Ectodermal cell (in vitro differentiated cells): ENCODE results near the gene MEDAG.

Experiments used
- H3K27ac ChIP-seq: 2 replicates; pipeline ENCODE4 v1.7.0; 2013; ENCODE audit warnings: mild to moderate bottlenecking, low read depth, low read length; ENCODE audit not compliant: insufficient read depth, poor library complexity, severe bottlenecking
- H3K27me3 ChIP-seq: 2 replicates; pipeline ENCODE4 v1.7.0; 2013; ENCODE audit warnings: mild to moderate bottlenecking, low read length; ENCODE audit not compliant: insufficient read depth, control insufficient read depth, poor library complexity, severe bottlenecking
- H3K36me3 ChIP-seq: one replicate; pipeline ENCODE4 v1.7.0; 2013; ENCODE audit warnings: low read length; ENCODE audit not compliant: control insufficient read depth, insufficient read depth
- H3K4me1 ChIP-seq: one replicate; pipeline ENCODE4 v1.7.0; 2013; ENCODE audit warnings: low read length; ENCODE audit not compliant: control insufficient read depth, insufficient read depth
- H3K4me3 ChIP-seq: 2 replicates; pipeline ENCODE4 v1.7.0; 2013; ENCODE audit warnings: low read depth, low read length, control low read depth; ENCODE audit not compliant: insufficient read depth
- H3K9me3 ChIP-seq: 2 replicates; pipeline ENCODE4 v1.7.0; 2013; ENCODE audit warnings: mild to moderate bottlenecking, low read length, moderate library complexity; ENCODE audit not compliant: control insufficient read depth
- WGBS, 2 experiments: methylation state at CpG; one replicate each; pipeline ENCODE4 v1.1.7; 2013; ENCODE audit warnings: missing lambda C conversion rate in 2 of 2; 5-methylcytosine and 5-hydroxymethylcytosine counted together

MEDAG gene

GRCh38 chr13:30906411-30907051 is 460 bp downstream of the MEDAG start:
- Histone ChIP-seq H3K4me3 (peak overlapping the region; percentile 33), H3K27ac (no peak overlapping the region), H3K36me3 (no peaks in the 10 kb centered on the region), H3K4me1 (peaks cover 5% of the 10 kb centered on the region), H3K9me3 (no peaks in the 10 kb centered on the region), H3K27me3 (peaks cover 50% of the 10 kb centered on the region)
- 14 to 17% methylated on average over 60 of the region's 60 CpGs for WGBS, 2 experiments

DNA sequence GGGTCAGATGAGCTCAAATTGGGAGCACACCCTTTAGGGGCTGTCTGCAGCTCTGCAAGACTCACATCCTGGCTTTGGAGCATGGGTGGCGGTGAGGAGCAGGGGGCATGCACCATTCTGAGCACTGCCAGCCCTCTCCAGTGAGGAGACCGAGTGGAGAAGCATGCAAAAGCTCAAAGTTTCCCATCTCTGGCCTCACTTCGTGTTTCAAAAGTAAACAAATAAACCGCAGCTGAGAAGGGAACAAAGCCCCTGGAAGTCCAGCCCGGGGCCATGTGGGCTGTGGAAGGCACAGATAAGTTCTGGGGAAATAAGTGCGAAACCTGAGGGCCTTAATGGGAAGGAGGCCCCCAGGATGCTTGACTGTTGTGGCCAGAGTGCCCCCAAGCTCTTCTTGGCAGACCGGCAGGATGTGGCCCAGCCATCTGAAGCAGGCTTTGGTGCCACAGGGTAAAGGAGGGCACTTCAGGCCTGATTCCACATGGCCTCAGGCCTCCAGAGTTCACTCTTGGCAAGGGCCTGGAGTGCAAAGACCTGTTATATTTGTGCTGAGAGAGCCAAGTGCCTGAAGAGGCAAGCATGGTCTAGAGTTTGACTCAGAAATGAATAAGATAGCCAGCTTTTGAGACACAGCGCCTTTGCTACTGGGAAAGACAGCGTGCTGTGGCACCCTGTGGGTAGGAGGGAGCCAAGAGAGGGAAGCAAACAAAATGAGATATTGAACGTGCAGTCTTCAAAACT is 1.2 kb downstream of the MEDAG start:
- 84 to 87% methylated on average over 10 of the region's 10 CpGs for WGBS, 2 experiments
- H3K36me3 ChIP-seq, result no peaks in the 10 kb centered on the region
- H3K4me1 ChIP-seq, result peaks cover 5% of the 10 kb centered on the region
- H3K9me3 ChIP-seq, result no peaks in the 10 kb centered on the region
- no peak overlapping the region for H3K4me3 ChIP-seq
- no peak overlapping the region for H3K27ac ChIP-seq
- H3K27me3 ChIP-seq, result peaks cover 50% of the 10 kb centered on the region

DNA sequence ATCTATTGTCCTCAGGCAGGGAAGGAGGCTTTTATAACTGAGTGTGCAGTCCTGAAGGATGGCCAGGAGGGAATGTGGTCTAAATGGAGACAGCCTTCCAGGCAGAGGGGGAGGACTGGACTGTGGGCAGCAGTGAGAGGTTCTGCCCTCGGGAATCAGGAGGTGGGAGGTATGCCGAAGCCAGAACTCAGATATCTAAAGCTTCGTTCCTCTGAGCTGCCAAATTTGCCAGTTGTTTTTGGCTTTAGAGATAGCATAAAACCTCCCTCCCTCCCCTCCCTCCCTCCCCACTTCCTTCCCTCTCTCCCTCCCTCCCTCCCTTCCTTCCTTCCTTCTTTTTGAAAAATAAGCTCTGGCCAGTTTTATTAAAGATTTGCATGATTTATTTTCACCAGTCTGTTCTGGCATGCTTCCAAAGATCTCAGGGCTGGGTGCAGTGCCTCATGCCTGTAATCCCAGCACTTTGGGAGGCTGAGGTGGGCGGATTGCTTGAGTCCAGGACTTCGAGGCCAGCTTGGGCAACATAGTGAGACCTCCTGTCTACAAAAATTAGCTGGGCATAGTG is 2.4 kb downstream of the MEDAG start:
- no peak overlapping the region for H3K27ac ChIP-seq
- no peak overlapping the region for H3K4me3 ChIP-seq
- no peaks in the 10 kb centered on the region for H3K9me3 ChIP-seq
- peaks cover 5% of the 10 kb centered on the region for H3K4me1 ChIP-seq
- H3K27me3 ChIP-seq, result peaks cover 49% of the 10 kb centered on the region
- WGBS, 2 experiments, result 89 to 91% methylated on average over 5 of the region's 5 CpGs
- H3K36me3 ChIP-seq, result no peaks in the 10 kb centered on the region

GRCh38 chr13:30910676-30911075 is 4.6 kb downstream of the MEDAG start:
- Histone ChIP-seq H3K36me3 (no peaks in the 10 kb centered on the region), H3K4me3 (no peak overlapping the region), H3K4me1 (peaks cover 5% of the 10 kb centered on the region), H3K27ac (no peak overlapping the region), H3K9me3 (no peaks in the 10 kb centered on the region), H3K27me3 (peaks cover 27% of the 10 kb centered on the region)
- 88 to 93% methylated on average over 2 to 3 of the region's 3 CpGs for WGBS, 2 experiments

GRCh38 chr13:30915691-30916541 is 9.8 kb downstream of the MEDAG start:
- Histone ChIP-seq H3K27me3 (no peaks in the 10 kb centered on the region), H3K9me3 (no peaks in the 10 kb centered on the region), H3K4me3 (no peak overlapping the region), H3K4me1 (no peaks in the 10 kb centered on the region), H3K27ac (no peak overlapping the region), H3K36me3 (no peaks in the 10 kb centered on the region)
- WGBS, 2 experiments, result 94% methylated on average over 19 of the region's 19 CpGs

DNA sequence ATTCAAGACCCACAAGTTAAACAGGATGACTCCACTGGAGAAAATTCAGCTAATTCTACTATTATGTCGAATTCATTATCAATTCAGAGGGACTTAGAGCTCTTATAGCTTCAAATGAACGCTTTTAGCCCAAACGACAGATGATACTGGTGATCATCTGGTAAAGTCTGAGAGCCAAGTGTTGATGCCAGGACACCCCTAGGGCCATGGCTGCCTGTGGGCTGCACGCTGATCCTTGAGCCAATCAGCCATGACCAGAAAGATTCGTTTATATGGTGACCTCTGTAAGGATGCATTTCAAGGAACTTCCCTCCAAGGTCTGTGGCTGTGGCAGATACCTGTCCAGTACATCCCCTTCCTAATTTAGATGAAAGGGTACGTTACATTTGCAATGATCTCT is 10.9 kb downstream of the MEDAG start:
- Histone ChIP-seq H3K36me3 (no peaks in the 10 kb centered on the region), H3K9me3 (no peaks in the 10 kb centered on the region), H3K27ac (no peak overlapping the region), H3K4me1 (no peaks in the 10 kb centered on the region), H3K27me3 (no peaks in the 10 kb centered on the region), H3K4me3 (no peak overlapping the region)
- 93 to 95% methylated on average over 6 of the region's 6 CpGs for WGBS, 2 experiments

GRCh38 chr13:30918662-30919405 is 12.8 kb downstream of the MEDAG start:
- no peaks in the 10 kb centered on the region for H3K27me3 ChIP-seq
- H3K4me1 ChIP-seq, result no peaks in the 10 kb centered on the region
- WGBS, 2 experiments, result 93 to 94% methylated on average over 5 of the region's 6 CpGs
- H3K4me3 ChIP-seq, result no peak overlapping the region
- H3K9me3 ChIP-seq, result no peaks in the 10 kb centered on the region
- H3K27ac ChIP-seq, result no peak overlapping the region
- no peaks in the 10 kb centered on the region for H3K36me3 ChIP-seq

DNA sequence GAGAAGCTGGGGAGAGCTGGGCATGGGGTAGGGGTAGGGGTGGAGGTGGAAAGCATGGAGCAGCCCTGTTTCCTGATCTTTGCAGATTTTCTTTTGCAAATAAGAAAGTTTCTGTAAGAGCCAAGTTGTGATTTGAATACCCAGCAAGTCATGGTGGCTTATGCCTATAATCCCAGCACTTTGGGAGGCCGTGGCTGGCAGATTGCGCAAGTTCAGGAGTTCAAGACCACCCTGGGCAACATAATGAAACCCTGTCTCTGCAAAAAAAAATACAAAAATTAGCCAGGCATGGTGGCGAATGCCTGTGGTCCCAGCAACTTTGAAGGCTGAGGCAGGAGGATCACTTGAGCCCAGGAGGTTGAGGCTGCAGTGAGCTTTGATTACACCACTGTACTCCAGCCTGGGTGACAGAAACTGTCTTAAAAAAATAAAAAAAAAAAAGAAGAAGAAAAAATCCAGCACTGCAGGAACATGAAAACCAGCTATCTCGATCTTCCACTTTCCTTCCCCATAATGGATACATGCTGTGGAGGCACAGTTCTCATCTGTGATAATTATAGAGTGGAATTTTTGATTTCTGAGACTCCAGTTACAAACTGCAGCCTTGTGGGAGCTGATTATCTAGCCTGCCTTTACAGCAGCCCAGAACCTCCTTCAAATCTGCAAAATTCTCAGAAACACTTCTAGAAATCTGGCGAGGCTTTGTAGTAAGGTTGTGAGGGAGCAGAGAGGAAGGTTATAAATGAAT is 14.3 kb downstream of the MEDAG start:
- Histone ChIP-seq H3K27ac (no peak overlapping the region), H3K36me3 (no peaks in the 10 kb centered on the region), H3K27me3 (no peaks in the 10 kb centered on the region), H3K9me3 (no peaks in the 10 kb centered on the region), H3K4me3 (no peak overlapping the region), H3K4me1 (no peaks in the 10 kb centered on the region)
- 91 to 97% methylated on average over 3 to 5 of the region's 5 CpGs for WGBS, 2 experiments

DNA sequence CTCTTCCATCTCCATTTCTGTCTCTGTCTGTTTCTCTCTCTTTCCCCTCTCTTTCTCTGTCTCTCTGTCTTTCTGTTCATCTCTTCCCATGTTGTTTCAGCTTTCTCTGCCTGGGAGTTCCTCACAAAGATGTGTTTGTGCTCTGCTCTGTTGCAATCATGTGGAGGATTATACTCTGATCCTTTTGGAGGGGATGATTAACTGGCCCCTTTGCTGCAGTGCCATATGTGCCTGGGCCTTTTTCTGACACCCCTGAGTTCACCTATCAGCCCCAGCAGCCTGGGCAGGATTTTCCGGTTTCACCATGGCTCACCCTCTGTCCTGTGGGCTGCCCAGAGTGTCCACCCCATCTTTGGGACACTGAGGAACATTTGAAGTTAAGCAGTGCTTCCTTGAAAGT is 17.3 kb downstream of the MEDAG start:
- 91 to 100% methylated on average over 1 of the region's 1 CpG for WGBS, 2 experiments
- H3K9me3 ChIP-seq, result no peaks in the 10 kb centered on the region
- H3K27ac ChIP-seq, result no peak overlapping the region
- H3K36me3 ChIP-seq, result no peaks in the 10 kb centered on the region
- H3K4me1 ChIP-seq, result no peaks in the 10 kb centered on the region
- no peak overlapping the region for H3K4me3 ChIP-seq
- no peaks in the 10 kb centered on the region for H3K27me3 ChIP-seq
